ENCODE data around the gene ZNF814.

The ZNF814 gene

DNA sequence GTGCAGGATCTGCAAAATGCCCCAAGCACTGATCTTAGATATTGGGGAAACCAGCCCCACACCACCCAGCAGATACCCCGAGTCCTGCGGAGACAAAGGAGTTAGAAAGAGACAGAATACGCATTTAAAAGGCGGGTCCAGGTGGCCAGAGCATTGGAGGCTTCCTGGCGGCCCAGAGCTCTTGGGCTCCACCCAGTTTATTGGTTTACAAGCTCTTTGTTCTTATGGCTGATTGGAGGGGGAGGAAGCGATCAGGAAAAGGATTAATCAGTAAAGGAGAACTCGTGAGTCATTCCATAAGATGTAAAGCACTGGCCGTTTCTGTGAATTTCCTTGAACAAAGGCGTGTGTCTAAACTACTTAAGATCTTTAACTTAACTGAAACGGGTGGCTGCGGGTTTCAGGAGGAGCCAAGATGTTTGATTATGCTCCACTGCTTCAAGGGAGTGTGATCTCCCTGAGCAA lies 38.3 kb downstream of the ZNF814 start:
- TF ChIP-seq TEAD4 (IDR thresholded peaks at IDR 0.05) (no peak), YY1 (IDR thresholded peaks at IDR 0.05; ENCODE audit: low read depth) (no peak), NFIC (IDR thresholded peaks at IDR 0.05) (no peak), EP300 (IDR thresholded peaks at IDR 0.05; ENCODE audit: borderline replicate concordance) (no peak), CREB1 (IDR thresholded peaks at IDR 0.05; ENCODE audit: low read depth) (no peak), USF1 (IDR thresholded peaks at IDR 0.05) (no peak), CEBPB (IDR thresholded peaks at IDR 0.05) (no peak), EGR1 (IDR thresholded peaks at IDR 0.05) (no peak), TCF12 (IDR thresholded peaks at IDR 0.05; ENCODE audit: low read depth) (no peak)
- TF ChIP-seq, protein P1, sequence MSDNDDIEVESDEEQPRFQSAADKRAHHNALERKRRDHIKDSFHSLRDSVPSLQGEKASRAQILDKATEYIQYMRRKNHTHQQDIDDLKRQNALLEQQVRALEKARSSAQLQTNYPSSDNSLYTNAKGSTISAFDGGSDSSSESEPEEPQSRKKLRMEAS (IDR thresholded peaks at IDR 0.05), result no peak

- TF ChIP-seq USF1 (IDR thresholded peaks at IDR 0.05) (peak; percentile 73), YY1 (IDR thresholded peaks at IDR 0.05; ENCODE audit: low read depth) (peak; percentile 79), TAF1 (IDR thresholded peaks at IDR 0.05; ENCODE audit: low read depth) (peak; percentile 47; the same call in 1 of the 2 replicates), CREB1 (IDR thresholded peaks at IDR 0.05; ENCODE audit: low read depth) (peak; percentile 54)
- TF ChIP-seq, protein P1 (IDR thresholded peaks at IDR 0.05), result peak; percentile 53
Measured at GRCh38 chr19:57849666-57850473, 39.0 kb downstream of the ZNF814 start, which contains the start of gene ZNF587. ZNF587 (plus strand) TSS chr19:57849859; CDS start chr19:57850039, 180 bp downstream.

- TF ChIP-seq ZBTB7A (IDR thresholded peaks at IDR 0.05; ENCODE audit: low read depth), result no peak
- no peak for TF ChIP-seq CREB1 (IDR thresholded peaks at IDR 0.05; ENCODE audit: low read depth)
- TF ChIP-seq FOXM1 (IDR thresholded peaks at IDR 0.05; ENCODE audit: borderline replicate concordance, low read depth), result no peak
- no peak for TF ChIP-seq EP300 (IDR thresholded peaks at IDR 0.05; ENCODE audit: borderline replicate concordance)
- TF ChIP-seq NFIC (IDR thresholded peaks at IDR 0.05), result no peak
- TF ChIP-seq, protein P1 (IDR thresholded peaks at IDR 0.05), result no peak
- no peak for TF ChIP-seq CEBPB (IDR thresholded peaks at IDR 0.05)
- no peak for TF ChIP-seq TCF12 (IDR thresholded peaks at IDR 0.05; ENCODE audit: low read depth)
- TF ChIP-seq USF1 (IDR thresholded peaks at IDR 0.05), result no peak
- no peak for TF ChIP-seq REST (IDR thresholded peaks at IDR 0.05; ENCODE audit: low read depth)
- TF ChIP-seq EGR1 (IDR thresholded peaks at IDR 0.05), result no peak
- TF ChIP-seq TEAD4 (IDR thresholded peaks at IDR 0.05), result no peak
- no peak for TF ChIP-seq YY1 (IDR thresholded peaks at IDR 0.05; ENCODE audit: low read depth)
- TF ChIP-seq RAD21 (IDR thresholded peaks at IDR 0.05; ENCODE audit: low read depth), result no peak
- TF ChIP-seq TAF1 (IDR thresholded peaks at IDR 0.05; ENCODE audit: low read depth), result no peak
Measured at GRCh38 chr19:57841122-57841763, 47.6 kb downstream of the ZNF814 start.

GRCh38 chr19:57830071-57830602 lies 58.7 kb downstream of the ZNF814 start, which contains the start of gene ZNF587B:
ZNF587B (plus strand) TSS chr19:57830299; CDS start chr19:57830529, 230 bp downstream.
- no peak for TF ChIP-seq CEBPB (IDR thresholded peaks at IDR 0.05)
- no peak for TF ChIP-seq YY1 (IDR thresholded peaks at IDR 0.05; ENCODE audit: low read depth)
- TF ChIP-seq FOXM1 (IDR thresholded peaks at IDR 0.05; ENCODE audit: borderline replicate concordance, low read depth), result no peak
- peak; percentile 68 for TF ChIP-seq USF1 (IDR thresholded peaks at IDR 0.05)
- TF ChIP-seq RAD21 (IDR thresholded peaks at IDR 0.05; ENCODE audit: low read depth), result peak; percentile 33; the same call in 1 of the 2 replicates

DNA sequence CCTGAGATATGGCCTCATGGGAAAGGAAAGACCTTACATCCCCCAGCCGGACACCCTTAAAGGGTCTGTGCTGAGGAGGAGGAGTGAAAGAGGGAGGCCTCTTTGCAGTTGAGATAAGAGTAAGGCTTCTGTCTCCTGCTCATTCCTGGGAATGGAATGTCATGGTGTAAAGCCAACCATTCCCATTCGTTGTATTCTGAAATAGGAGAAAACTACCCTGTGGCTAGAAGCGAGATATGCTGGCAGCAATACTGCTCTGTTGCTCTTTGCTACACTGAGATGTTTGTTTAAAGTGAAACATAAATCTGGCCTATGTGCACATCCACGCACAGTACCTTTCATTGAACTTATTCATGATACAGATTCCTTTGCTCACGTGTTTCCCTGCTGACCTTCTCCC lies 59.5 kb downstream of the ZNF814 start:
- TF ChIP-seq CEBPB (IDR thresholded peaks at IDR 0.05) (no peak), USF1 (IDR thresholded peaks at IDR 0.05) (no peak), NFIC (IDR thresholded peaks at IDR 0.05) (no peak), TCF12 (IDR thresholded peaks at IDR 0.05; ENCODE audit: low read depth) (no peak), REST (IDR thresholded peaks at IDR 0.05; ENCODE audit: low read depth) (no peak)
